HG02610 (cell line): ENCODE data around the gene OTUD3.

ENCODE experiments used
- ATAC-seq: cut with Tn5 transposase; IDR thresholded peaks from one replicate; pipeline ENCODE4 v1.9.1; 2021; ENCODE audit warnings: mild to moderate bottlenecking, moderate library complexity; ENCODE audit not compliant: unreplicated experiment

Gene OTUD3

GRCh38 chr1:19946971-19947370 lies 64.8 kb downstream of the OTUD3 start:
- ATAC-seq: no peak

GRCh38 chr1:19949016-19949415 lies 66.8 kb downstream of the OTUD3 start:
- ATAC-seq: no peak

- ATAC-seq: no peak
Observed at GRCh38 chr1:19954059-19954458, 71.9 kb downstream of the OTUD3 start.

GRCh38 chr1:19955534-19956170 lies 73.5 kb downstream of the OTUD3 start:
- ATAC-seq: no peak

- ATAC-seq: no peak
Observed at GRCh38 chr1:19957779-19958178, 75.6 kb downstream of the OTUD3 start.

- no peak for ATAC-seq
Observed at GRCh38 chr1:19960591-19960990, 78.4 kb downstream of the OTUD3 start.
